HEK293 (cell line): ENCODE data around the gene GPATCH2.

ENCODE experiments used
- CTCF ChIA-PET: fragments of 350-600 bp; formaldehyde crosslinking; extraction: SDS; loops from one replicate; lab custom pipeline; 2021; ENCODE audit warnings: antibody characterized with exemption; lab: Yijun Ruan, JAX
- POLR2A ChIA-PET: fragments of 300-600 bp; formaldehyde crosslinking; extraction: SDS; loops from one replicate; lab custom pipeline; 2020; ENCODE audit warnings: antibody characterized with exemption, inconsistent platforms; lab: Yijun Ruan, JAX
- H3K27ac ChIP-seq: fragments of 200-500 bp; sonication (Bioruptor generic); 2 replicates; pipeline ENCODE4 v1.5.1; 2014; ENCODE audit warnings: low read depth, low read length, control low read depth, inconsistent platforms; ENCODE audit errors: extremely low read depth
- H3K36me3 ChIP-seq, 2 experiments: fragments of 200-500 bp in 1 of 2; sonication (Bioruptor generic) in 1 of 2; 1 replicate in 1 of 2; 2 replicates in 1 of 2; pipeline ENCODE4 v1.5.1; 2014 to 2017; ENCODE audit warnings: inconsistent platforms in 2 of 2, low read length in 2 of 2; ENCODE audit not compliant: control insufficient read depth in 2 of 2, insufficient read depth in 1 of 2
- H3K4me1 ChIP-seq: fragments of 200-500 bp; sonication (Bioruptor generic); 2 replicates; pipeline ENCODE4 v1.5.1; 2014; ENCODE audit warnings: mild to moderate bottlenecking, low read length, inconsistent platforms; ENCODE audit not compliant: control insufficient read depth, insufficient read depth
- H3K4me3 ChIP-seq: 2 replicates; pipeline ENCODE4 v1.5.1; 2011; ENCODE audit warnings: low read depth, mild to moderate bottlenecking, control low read depth, low read length, moderate library complexity
- H3K9me3 ChIP-seq: fragments of 200-500 bp; sonication (Bioruptor generic); 2 replicates; pipeline ENCODE4 v1.5.1; 2014; ENCODE audit warnings: low read depth, low read length, inconsistent platforms; ENCODE audit not compliant: control insufficient read depth, insufficient read depth
- FEZF1 ChIP-seq: fragments of 450-650 bp; formaldehyde crosslinking; IDR thresholded peaks from 2 replicates; pipeline ENCODE4 v1.5.1; 2016; ENCODE audit warnings: missing biosample characterization, missing genetic modification characterization
- HOXA7 ChIP-seq: sonication (generic); formaldehyde crosslinking; IDR thresholded peaks from 2 replicates; pipeline ENCODE4 v1.8.1; 2022; ENCODE audit warnings: missing genetic modification reagents, borderline replicate concordance
- HOXD13 ChIP-seq: sonication (generic); formaldehyde crosslinking; IDR thresholded peaks from 2 replicates; pipeline ENCODE4 v1.8.0; 2022; ENCODE audit warnings: missing genetic modification reagents, borderline replicate concordance
- INSM2 ChIP-seq: fragments of 450-650 bp; formaldehyde crosslinking; IDR thresholded peaks from 2 replicates; pipeline ENCODE4 v1.5.1; 2016; ENCODE audit warnings: missing biosample characterization, missing genetic modification characterization
- SALL2 ChIP-seq: fragments of 450-650 bp; formaldehyde crosslinking; IDR thresholded peaks from 2 replicates; pipeline ENCODE4 v1.5.0; 2017; ENCODE audit warnings: missing biosample characterization, mild to moderate bottlenecking, missing genetic modification characterization, borderline replicate concordance
- SETDB1 ChIP-seq: IDR thresholded peaks from one replicate; pipeline ENCODE4 v1.6.1; 2017; ENCODE audit warnings: mild to moderate bottlenecking, low read length, moderate library complexity, mixed read lengths; ENCODE audit not compliant: insufficient read length
- TRIM28 ChIP-seq: IDR thresholded peaks from 2 replicates; pipeline ENCODE4 v1.6.1; 2011; ENCODE audit warnings: low read length, control low read depth, borderline replicate concordance
- ZBTB11 ChIP-seq: fragments of 450-650 bp; formaldehyde crosslinking; conservative IDR thresholded peaks from 2 replicates; pipeline ENCODE4 v1.5.1; 2016; ENCODE audit warnings: low read depth, missing biosample characterization, missing genetic modification characterization
- ZBTB48 ChIP-seq: fragments of 450-650 bp; formaldehyde crosslinking; IDR thresholded peaks from 2 replicates; pipeline ENCODE4 v1.5.1; 2016; ENCODE audit warnings: missing biosample characterization, missing genetic modification characterization
- ZFP69B ChIP-seq: fragments of 450-650 bp; formaldehyde crosslinking; IDR thresholded peaks from 2 replicates; pipeline ENCODE4 v1.5.1; 2016; ENCODE audit warnings: missing biosample characterization, missing genetic modification characterization
- ZNF114 ChIP-seq: fragments of 450-650 bp; formaldehyde crosslinking; IDR thresholded peaks from 2 replicates; pipeline ENCODE4 v1.5.0; 2017; ENCODE audit warnings: missing biosample characterization, missing genetic modification characterization
- ZNF24 ChIP-seq: fragments of 450-650 bp; formaldehyde crosslinking; IDR thresholded peaks from 2 replicates; pipeline ENCODE4 v1.5.1; 2016; ENCODE audit warnings: missing biosample characterization, missing genetic modification characterization
- ZNF362 ChIP-seq: fragments of 450-650 bp; formaldehyde crosslinking; IDR thresholded peaks from 2 replicates; pipeline ENCODE4 v1.5.1; 2016; ENCODE audit warnings: missing biosample characterization, missing genetic modification characterization
- ZNF488 ChIP-seq: fragments of 450-650 bp; formaldehyde crosslinking; IDR thresholded peaks from 2 replicates; pipeline ENCODE4 v1.5.1; 2016; ENCODE audit warnings: missing biosample characterization, missing genetic modification characterization
- ZNF530 ChIP-seq: fragments of 450-650 bp; formaldehyde crosslinking; IDR thresholded peaks from 2 replicates; pipeline ENCODE4 v1.5.1; 2016; ENCODE audit warnings: low read depth, missing biosample characterization, missing genetic modification characterization
- ZNF629 ChIP-seq: fragments of 450-650 bp; formaldehyde crosslinking; IDR thresholded peaks from 2 replicates; pipeline ENCODE4 v1.5.1; 2017; ENCODE audit warnings: missing biosample characterization, missing genetic modification characterization
- ZNF658 ChIP-seq: fragments of 450-650 bp; formaldehyde crosslinking; IDR thresholded peaks from 2 replicates; pipeline ENCODE4; 2016; ENCODE audit warnings: missing biosample characterization, missing genetic modification characterization
- ZNF660 ChIP-seq: fragments of 450-650 bp; IDR thresholded peaks from 2 replicates; pipeline ENCODE4 v1.5.1; 2018; ENCODE audit warnings: missing biosample characterization, mild to moderate bottlenecking, missing genetic modification characterization
- ZNF747 ChIP-seq: fragments of 450-650 bp; formaldehyde crosslinking; IDR thresholded peaks from 2 replicates; pipeline ENCODE4 v1.5.1; 2016; ENCODE audit warnings: missing biosample characterization, missing genetic modification characterization
- ZNF776 ChIP-seq: fragments of 450-650 bp; formaldehyde crosslinking; IDR thresholded peaks from 2 replicates; pipeline ENCODE4 v1.5.0; 2017; ENCODE audit warnings: missing biosample characterization, missing genetic modification characterization, borderline replicate concordance
- ZNF777 ChIP-seq: fragments of 450-650 bp; formaldehyde crosslinking; IDR thresholded peaks from 2 replicates; pipeline ENCODE4 v1.5.1; 2017; ENCODE audit warnings: missing biosample characterization, missing genetic modification characterization, borderline replicate concordance
- ZNF791 ChIP-seq: fragments of 450-650 bp; formaldehyde crosslinking; IDR thresholded peaks from 2 replicates; pipeline ENCODE4 v1.5.1; 2016; ENCODE audit warnings: missing biosample characterization, missing genetic modification characterization
- ZSCAN16 ChIP-seq: fragments of 450-650 bp; formaldehyde crosslinking; IDR thresholded peaks from 2 replicates; pipeline ENCODE4 v1.5.1; 2016; ENCODE audit warnings: missing biosample characterization, missing genetic modification characterization
- ZSCAN23 ChIP-seq: fragments of 450-650 bp; formaldehyde crosslinking; IDR thresholded peaks from 2 replicates; pipeline ENCODE4 v1.5.1; 2016; ENCODE audit warnings: missing biosample characterization, missing genetic modification characterization

The GPATCH2 gene

GRCh38 chr1:217552339-217552951, 78.4 kb downstream of the GPATCH2 start:
- TF ChIP-seq ZNF24 (tag by site-specific recombination) (no peak), INSM2 (tag by site-specific recombination) (no peak), FEZF1 (no peak), ZNF530 (tag by site-specific recombination) (no peak), HOXA7 (CRISPR knock-in tag) (no peak), ZNF362 (tag by site-specific recombination) (no peak), ZNF747 (tag by site-specific recombination) (no peak), ZNF660 (tag by site-specific recombination) (no peak), HOXD13 (CRISPR knock-in tag) (no peak), SETDB1 (no peak), TRIM28 (no peak), ZBTB11 (no peak)
- H3K27ac ChIP-seq, result no peak overlapping the region
- no peak overlapping the region for H3K4me3 ChIP-seq
- no peaks in the 10 kb centered on the region for H3K9me3 ChIP-seq
- POLR2A ChIA-PET, result no interaction called here
- CTCF ChIA-PET, result no interaction called here
- H3K36me3 ChIP-seq, result peaks cover 0 to 6% of the 10 kb centered on the region in 2 experiments; a peak in 1 of 3 replicates
- H3K4me1 ChIP-seq, result no peaks in the 10 kb centered on the region

GRCh38 chr1:217542837-217543236, 88.1 kb downstream of the GPATCH2 start:
- Histone ChIP-seq H3K9me3 (no peaks in the 10 kb centered on the region), H3K27ac (no peak overlapping the region), H3K4me3 (no peak overlapping the region), H3K36me3 (peaks cover 0 to 4% of the 10 kb centered on the region in 2 experiments; a peak in 1 of 3 replicates), H3K4me1 (peaks cover 4% of the 10 kb centered on the region; the same call in 1 of the 2 replicates)
- TF ChIP-seq ZSCAN23 (no peak), ZFP69B (tag by site-specific recombination) (no peak), ZSCAN16 (no peak), ZNF777 (tag by site-specific recombination) (no peak), ZNF791 (tag by site-specific recombination) (no peak), ZBTB48 (tag by site-specific recombination) (no peak), ZNF488 (no peak), TRIM28 (no peak), SALL2 (tag by site-specific recombination) (no peak), ZNF362 (tag by site-specific recombination) (no peak), ZNF629 (tag by site-specific recombination) (no peak), ZNF776 (tag by site-specific recombination) (no peak), ZNF114 (no peak), ZNF658 (tag by site-specific recombination) (no peak)
- CTCF ChIA-PET, result no interaction called here
- POLR2A ChIA-PET, result no interaction called here
